ENCODE data around the gene PDPK1.

GRCh38 chr16:2531371-2531695, 6.5 kb upstream of the PDPK1 start, which contains the start of gene CEMP1:
- TF ChIP-seq CTCF (conservative IDR thresholded peaks at IDR 0.05; ENCODE audit: low read depth, low read length) (no peak), EZH2 (IDR thresholded peaks at IDR 0.05; ENCODE audit: borderline replicate concordance, low read depth, low read length, poor library complexity, severe bottlenecking) (no peak)
